Measurements from ENCODE around the gene CTAGE6. TPM values are rescaled to one million over a fixed set of nuclear protein-coding genes. Genes with fewer than 3 reads are reported as not detected.
"Not testable (repeated sequence)": the region's sequence is repeated elsewhere in the genome, so short reads cannot be mapped to it uniquely, and the experiment has no call there.

CTAGE6 gene
- under 1 TPM; 0.11 to 0.34 TPM for total RNA-seq
- polyA plus RNA-seq (2013, experiment 1 of 2): 0.08 TPM
- 0.37 TPM for polyA plus RNA-seq (2013, experiment 2 of 2)
- total RNA-seq: 0 to 2.4 (median 0.33) reads per million in 172 experiments

- H3K27ac ChIP-seq (ENCODE audit: low read depth in 1 of 2, low read length in 2 of 2); H3K27ac Mint-ChIP-seq; H3K4me1 Mint-ChIP-seq (ENCODE audit: low read depth); ATAC-seq (ENCODE audit: poor library complexity); H3K4me1 ChIP-seq (ENCODE audit: insufficient read depth, low read length); H3K27me3 ChIP-seq (ENCODE audit: control insufficient read depth in 1 of 2, insufficient read depth in 2 of 2, low read length in 2 of 2); CTCF ChIA-PET; H3K27me3 Mint-ChIP-seq; POLR2A ChIA-PET; DNase-seq; H3K36me3 Mint-ChIP-seq (ENCODE audit: low read depth); H3K36me3 ChIP-seq (ENCODE audit: insufficient read depth, low read length); intact Hi-C loops (cut with DNase I, micrococcal nuclease); H3K9me3 ChIP-seq (ENCODE audit: control insufficient read depth in 1 of 2, insufficient read depth in 1 of 2, low read length in 2 of 2); H3K9me3 Mint-ChIP-seq; H3K4me3 ChIP-seq (ENCODE audit: low read length); H3K4me3 Mint-ChIP-seq: not testable (repeated sequence)
Observed at GRCh38 chr7:143757596-143757995, at the start of gene CTAGE6. TSS of gene CTAGE6 (minus strand) at chr7:143757696. CDS start at chr7:143757658, 38 bp downstream.

DNA sequence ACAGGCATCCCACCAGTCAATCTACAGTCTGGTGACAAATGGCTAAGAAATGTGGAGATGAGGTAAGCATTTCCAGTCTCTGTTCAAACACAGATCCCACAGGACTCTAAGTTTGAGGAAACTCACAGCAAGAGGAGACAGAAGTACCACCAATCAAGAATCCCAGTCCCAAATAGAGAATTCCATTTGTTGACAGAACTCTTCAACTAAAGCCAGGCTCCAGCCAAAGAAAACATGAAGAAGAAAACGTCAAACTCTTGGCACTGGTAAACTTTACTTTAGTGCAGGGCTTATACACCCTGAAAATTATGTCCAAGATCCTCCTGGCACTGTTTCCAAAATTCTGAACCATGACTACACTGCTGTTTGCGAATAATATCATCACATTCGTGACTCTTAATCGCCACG lies 49.2 kb upstream of the CTAGE6 start:
- CTCF ChIA-PET; ATAC-seq (ENCODE audit: poor library complexity): not testable (repeated sequence)

DNA sequence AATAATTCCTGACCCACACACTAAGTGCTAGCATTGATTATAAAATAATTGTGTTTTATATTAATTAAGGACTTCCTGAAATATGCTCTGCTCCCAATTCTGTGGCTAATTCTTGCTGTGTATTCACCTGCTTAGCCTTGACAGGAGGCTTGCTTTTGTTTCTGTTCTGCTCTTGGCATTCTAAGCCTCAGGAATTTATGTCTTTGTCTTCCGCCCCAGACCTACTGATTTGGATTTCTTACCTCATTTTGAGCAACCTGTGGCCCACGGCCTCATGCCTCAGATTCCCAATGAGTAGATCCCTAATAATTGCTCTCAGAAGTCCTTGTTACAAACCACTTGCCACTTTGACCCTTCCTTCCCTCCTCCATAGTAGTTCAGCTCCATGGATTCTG lies 40.4 kb upstream of the CTAGE6 start:
- H3K4me3 ChIP-seq (ENCODE audit: low read length); CTCF ChIA-PET; H3K27me3 Mint-ChIP-seq; POLR2A ChIA-PET; H3K4me1 Mint-ChIP-seq (ENCODE audit: low read depth); intact Hi-C loops (cut with DNase I, micrococcal nuclease); H3K9me3 ChIP-seq (ENCODE audit: control insufficient read depth in 1 of 2, insufficient read depth in 1 of 2, low read length in 2 of 2); H3K9me3 Mint-ChIP-seq; H3K36me3 ChIP-seq (ENCODE audit: insufficient read depth, low read length); H3K4me3 Mint-ChIP-seq; H3K27ac Mint-ChIP-seq; H3K27ac ChIP-seq (ENCODE audit: low read depth in 1 of 2, low read length in 2 of 2); H3K27me3 ChIP-seq (ENCODE audit: control insufficient read depth in 1 of 2, insufficient read depth in 2 of 2, low read length in 2 of 2); DNase-seq; H3K4me1 ChIP-seq (ENCODE audit: insufficient read depth, low read length); H3K36me3 Mint-ChIP-seq (ENCODE audit: low read depth); ATAC-seq (ENCODE audit: poor library complexity): not testable (repeated sequence)

More for the DNA sequence above, 49.2 kb upstream of the CTAGE6 start:
- H3K4me3 Mint-ChIP-seq; H3K27ac ChIP-seq (ENCODE audit: low read depth in 1 of 2, low read length in 2 of 2); H3K36me3 Mint-ChIP-seq (ENCODE audit: low read depth); H3K36me3 ChIP-seq (ENCODE audit: insufficient read depth, low read length); H3K4me1 Mint-ChIP-seq (ENCODE audit: low read depth); H3K27ac Mint-ChIP-seq; intact Hi-C loops (cut with DNase I, micrococcal nuclease); DNase-seq; H3K4me1 ChIP-seq (ENCODE audit: insufficient read depth, low read length); H3K27me3 Mint-ChIP-seq; H3K27me3 ChIP-seq (ENCODE audit: control insufficient read depth in 1 of 2, insufficient read depth in 2 of 2, low read length in 2 of 2); POLR2A ChIA-PET; H3K9me3 Mint-ChIP-seq; H3K4me3 ChIP-seq (ENCODE audit: low read length); H3K9me3 ChIP-seq (ENCODE audit: control insufficient read depth in 1 of 2, insufficient read depth in 1 of 2, low read length in 2 of 2): not testable (repeated sequence)

- H3K36me3 ChIP-seq (ENCODE audit: insufficient read depth, low read length); H3K4me3 ChIP-seq (ENCODE audit: low read length); CTCF ChIA-PET; POLR2A ChIA-PET; H3K9me3 Mint-ChIP-seq; intact Hi-C loops (cut with DNase I, micrococcal nuclease); H3K27me3 ChIP-seq (ENCODE audit: control insufficient read depth in 1 of 2, insufficient read depth in 2 of 2, low read length in 2 of 2); H3K9me3 ChIP-seq (ENCODE audit: control insufficient read depth in 1 of 2, insufficient read depth in 1 of 2, low read length in 2 of 2); ATAC-seq (ENCODE audit: poor library complexity); H3K27ac Mint-ChIP-seq; H3K4me1 Mint-ChIP-seq (ENCODE audit: low read depth); H3K36me3 Mint-ChIP-seq (ENCODE audit: low read depth); H3K4me3 Mint-ChIP-seq; H3K4me1 ChIP-seq (ENCODE audit: insufficient read depth, low read length); DNase-seq; H3K27ac ChIP-seq (ENCODE audit: low read depth in 1 of 2, low read length in 2 of 2); H3K27me3 Mint-ChIP-seq: not testable (repeated sequence)
Observed at GRCh38 chr7:143797119-143797895, 39.8 kb upstream of the CTAGE6 start.

DNA sequence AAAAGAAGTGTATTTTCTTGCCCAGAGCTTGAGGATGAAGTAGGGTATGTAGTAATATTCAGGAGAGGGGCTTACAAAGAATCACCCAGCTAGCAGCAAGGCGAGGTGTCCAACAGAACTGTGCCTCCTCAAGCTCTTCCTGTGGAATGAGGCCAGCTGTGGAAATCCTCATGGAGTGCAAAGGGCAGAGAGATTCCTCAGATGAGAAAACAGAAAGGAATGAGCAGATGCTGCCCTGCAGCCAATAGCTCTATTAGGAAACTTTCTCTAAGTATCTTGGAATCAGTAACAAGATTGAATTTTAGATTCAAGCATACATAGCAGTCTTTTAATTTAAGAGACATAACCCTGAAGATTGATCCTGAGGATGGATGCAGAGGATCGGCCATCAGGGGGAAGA lies 38.2 kb upstream of the CTAGE6 start:
- H3K4me1 ChIP-seq (ENCODE audit: insufficient read depth, low read length); H3K4me1 Mint-ChIP-seq (ENCODE audit: low read depth); H3K9me3 ChIP-seq (ENCODE audit: control insufficient read depth in 1 of 2, insufficient read depth in 1 of 2, low read length in 2 of 2); intact Hi-C loops (cut with DNase I, micrococcal nuclease); H3K4me3 ChIP-seq (ENCODE audit: low read length); DNase-seq; H3K27ac ChIP-seq (ENCODE audit: low read depth in 1 of 2, low read length in 2 of 2); H3K36me3 ChIP-seq (ENCODE audit: insufficient read depth, low read length); POLR2A ChIA-PET; ATAC-seq (ENCODE audit: poor library complexity); H3K27me3 ChIP-seq (ENCODE audit: control insufficient read depth in 1 of 2, insufficient read depth in 2 of 2, low read length in 2 of 2); H3K4me3 Mint-ChIP-seq; H3K9me3 Mint-ChIP-seq; H3K27me3 Mint-ChIP-seq; H3K36me3 Mint-ChIP-seq (ENCODE audit: low read depth); H3K27ac Mint-ChIP-seq; CTCF ChIA-PET: not testable (repeated sequence)

- H3K27me3 Mint-ChIP-seq; H3K4me1 Mint-ChIP-seq (ENCODE audit: low read depth); ATAC-seq (ENCODE audit: poor library complexity); H3K27me3 ChIP-seq (ENCODE audit: control insufficient read depth in 1 of 2, insufficient read depth in 2 of 2, low read length in 2 of 2); H3K27ac ChIP-seq (ENCODE audit: low read depth in 1 of 2, low read length in 2 of 2); H3K4me3 ChIP-seq (ENCODE audit: low read length); H3K4me3 Mint-ChIP-seq; H3K4me1 ChIP-seq (ENCODE audit: insufficient read depth, low read length); DNase-seq; CTCF ChIA-PET; H3K9me3 ChIP-seq (ENCODE audit: control insufficient read depth in 1 of 2, insufficient read depth in 1 of 2, low read length in 2 of 2); intact Hi-C loops (cut with DNase I, micrococcal nuclease); POLR2A ChIA-PET; H3K36me3 Mint-ChIP-seq (ENCODE audit: low read depth); H3K36me3 ChIP-seq (ENCODE audit: insufficient read depth, low read length); H3K27ac Mint-ChIP-seq; H3K9me3 Mint-ChIP-seq: not testable (repeated sequence)
Observed at GRCh38 chr7:143792633-143793032, 35.1 kb upstream of the CTAGE6 start.

DNA sequence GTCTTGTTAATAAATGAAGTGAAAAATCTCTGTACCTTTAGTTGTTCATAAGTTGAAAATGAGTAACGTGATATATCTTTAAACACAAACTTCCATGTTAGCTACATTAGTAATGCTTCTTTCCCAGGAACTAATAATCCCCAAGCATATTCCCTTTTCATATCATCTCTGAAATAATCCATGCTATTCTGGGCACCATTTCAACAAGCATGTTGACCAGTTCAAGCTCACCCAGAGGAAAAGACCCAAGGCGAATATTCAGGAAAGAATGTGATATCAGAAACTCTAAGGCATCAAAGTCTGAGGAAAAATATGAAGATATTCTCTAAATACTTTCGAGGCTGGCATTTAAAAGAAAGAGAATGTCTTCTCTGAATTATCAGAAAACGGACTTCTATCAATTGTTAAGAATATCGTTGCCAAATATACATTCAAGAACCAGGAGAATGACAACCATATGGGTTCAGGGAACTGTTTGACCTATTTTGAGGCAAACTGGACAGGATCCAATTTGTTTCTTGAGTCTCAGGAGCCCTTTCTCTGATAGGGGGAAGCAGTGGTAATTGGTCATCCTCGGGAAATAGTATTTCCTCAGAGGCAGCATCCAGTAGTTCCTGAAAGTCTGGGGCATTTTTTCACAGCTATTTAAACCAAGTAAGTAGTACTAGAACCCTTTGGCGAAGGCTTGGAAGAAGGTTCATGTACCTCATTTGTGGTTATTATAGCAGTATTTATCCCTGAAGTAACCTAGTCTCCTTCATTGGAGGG lies 28.1 kb upstream of the CTAGE6 start:
- H3K4me1 Mint-ChIP-seq (ENCODE audit: low read depth); H3K27ac ChIP-seq (ENCODE audit: low read depth in 1 of 2, low read length in 2 of 2); ATAC-seq (ENCODE audit: poor library complexity); H3K4me1 ChIP-seq (ENCODE audit: insufficient read depth, low read length); intact Hi-C loops (cut with DNase I, micrococcal nuclease); H3K9me3 Mint-ChIP-seq; H3K27ac Mint-ChIP-seq; H3K4me3 ChIP-seq (ENCODE audit: low read length); DNase-seq; POLR2A ChIA-PET; H3K27me3 Mint-ChIP-seq; H3K4me3 Mint-ChIP-seq; H3K36me3 ChIP-seq (ENCODE audit: insufficient read depth, low read length); H3K27me3 ChIP-seq (ENCODE audit: control insufficient read depth in 1 of 2, insufficient read depth in 2 of 2, low read length in 2 of 2); CTCF ChIA-PET; H3K9me3 ChIP-seq (ENCODE audit: control insufficient read depth in 1 of 2, insufficient read depth in 1 of 2, low read length in 2 of 2); H3K36me3 Mint-ChIP-seq (ENCODE audit: low read depth): not testable (repeated sequence)
